SW 1271 (cell line): ENCODE measurements around the gene LRRC3.

ENCODE experiments used
- DNase-seq, 2 experiments: peaks; one replicate each; lab custom pipeline; 2025; lab: John Stamatoyannopoulos, UW

Gene LRRC3

DNA sequence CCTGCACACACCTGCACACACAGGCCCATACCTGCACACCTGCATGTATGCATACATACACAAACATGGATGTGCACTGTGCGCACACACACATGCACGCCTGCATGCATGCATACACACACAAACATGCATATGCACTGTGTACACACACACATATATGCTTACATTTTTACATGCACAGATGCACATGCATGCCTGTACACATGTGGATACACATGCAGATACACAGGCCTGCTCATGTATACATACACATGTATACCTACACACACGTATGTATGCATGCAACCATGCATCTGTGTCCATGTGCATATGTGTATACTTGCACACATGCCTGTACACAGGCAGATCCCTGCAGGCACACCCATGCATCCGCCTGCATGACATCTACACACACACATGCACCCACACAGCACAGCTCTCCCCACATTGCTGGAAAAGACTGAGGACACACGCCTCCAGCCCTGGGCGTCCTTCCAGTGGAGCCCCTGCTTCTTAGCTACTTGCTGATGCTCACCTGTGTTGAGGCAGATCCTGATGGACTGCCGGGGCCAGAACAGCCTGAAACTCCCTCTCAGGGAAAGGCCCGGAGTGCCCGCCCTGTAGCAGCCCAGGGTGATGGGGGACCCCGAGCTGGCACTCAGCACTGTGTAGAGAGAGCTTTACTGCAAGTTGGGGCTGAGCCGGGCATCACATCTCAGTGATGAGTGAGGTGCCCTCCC lies 56.1 kb downstream of the LRRC3 start:
- DNase-seq, result no peak
